Nephron (organoid): ENCODE results near the gene HEMGN.
"Not testable (repeated sequence)": the region's sequence is repeated elsewhere in the genome, so short reads cannot be mapped to it uniquely, and the experiment has no call there.

Source experiments
- H3K27ac Mint-ChIP-seq, 3 experiments: 2 replicates each; pipeline ENCODE4 v1.8.0; 2020; ENCODE audit warnings: mixed read lengths in 3 of 3, mild to moderate bottlenecking in 2 of 3, moderate library complexity in 1 of 3
- H3K27me3 Mint-ChIP-seq: 2 replicates; pipeline ENCODE4 v1.8.0; 2021; ENCODE audit warnings: low read depth, mild to moderate bottlenecking, moderate library complexity, mixed read lengths
- H3K36me3 Mint-ChIP-seq: 2 replicates; pipeline ENCODE4 v1.8.0; 2020; ENCODE audit warnings: low read depth, mixed read lengths
- H3K4me1 Mint-ChIP-seq: 2 replicates; pipeline ENCODE4 v1.8.0; 2020; ENCODE audit warnings: mixed read lengths
- H3K4me3 Mint-ChIP-seq, 3 experiments: 2 replicates each; pipeline ENCODE4 v1.8.0; 2020; ENCODE audit warnings: mild to moderate bottlenecking in 3 of 3, mixed read lengths in 3 of 3, moderate library complexity in 2 of 3
- H3K9me3 Mint-ChIP-seq: 2 replicates; pipeline ENCODE4 v1.8.0; 2020; ENCODE audit warnings: mixed read lengths
- TF ChIP-seq, protein P1 (sequence below), 3 experiments: fragments of 200-600 bp; sonication (generic); IDR thresholded peaks; one replicate each; pipeline ENCODE4 v1.5.0; 2021; ENCODE audit warnings: antibody characterized with exemption in 3 of 3; ENCODE audit not compliant: unreplicated experiment in 3 of 3

Gene HEMGN

DNA sequence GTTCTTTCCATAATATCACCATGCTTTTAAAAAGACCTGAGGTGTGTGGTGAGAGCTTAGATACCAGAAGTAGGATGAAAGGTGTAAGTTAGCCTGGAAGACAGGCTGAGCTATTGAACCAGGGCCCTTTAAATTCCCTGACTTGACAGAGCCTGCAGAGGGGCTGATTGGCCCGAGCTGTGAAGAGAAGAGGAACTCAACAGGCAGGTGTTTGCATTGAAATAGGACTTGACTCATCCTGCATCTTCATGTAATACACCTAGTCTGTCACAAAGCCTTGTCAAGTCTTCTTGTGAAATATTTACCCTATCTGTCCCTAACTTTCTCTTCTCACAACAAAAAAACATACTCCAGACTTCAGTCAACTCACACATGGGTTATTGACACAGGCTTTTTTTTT lies 28.5 kb upstream of the HEMGN start:
- Mint-ChIP-seq H3K4me3 (no peak overlapping the region), H3K4me1 (no peaks in the 10 kb centered on the region), H3K9me3 (no peaks in the 10 kb centered on the region), H3K27me3 (peaks cover 34% of the 10 kb centered on the region), H3K36me3 (no peaks in the 10 kb centered on the region), H3K27ac (no peak overlapping the region)
- TF ChIP-seq, protein P1, sequence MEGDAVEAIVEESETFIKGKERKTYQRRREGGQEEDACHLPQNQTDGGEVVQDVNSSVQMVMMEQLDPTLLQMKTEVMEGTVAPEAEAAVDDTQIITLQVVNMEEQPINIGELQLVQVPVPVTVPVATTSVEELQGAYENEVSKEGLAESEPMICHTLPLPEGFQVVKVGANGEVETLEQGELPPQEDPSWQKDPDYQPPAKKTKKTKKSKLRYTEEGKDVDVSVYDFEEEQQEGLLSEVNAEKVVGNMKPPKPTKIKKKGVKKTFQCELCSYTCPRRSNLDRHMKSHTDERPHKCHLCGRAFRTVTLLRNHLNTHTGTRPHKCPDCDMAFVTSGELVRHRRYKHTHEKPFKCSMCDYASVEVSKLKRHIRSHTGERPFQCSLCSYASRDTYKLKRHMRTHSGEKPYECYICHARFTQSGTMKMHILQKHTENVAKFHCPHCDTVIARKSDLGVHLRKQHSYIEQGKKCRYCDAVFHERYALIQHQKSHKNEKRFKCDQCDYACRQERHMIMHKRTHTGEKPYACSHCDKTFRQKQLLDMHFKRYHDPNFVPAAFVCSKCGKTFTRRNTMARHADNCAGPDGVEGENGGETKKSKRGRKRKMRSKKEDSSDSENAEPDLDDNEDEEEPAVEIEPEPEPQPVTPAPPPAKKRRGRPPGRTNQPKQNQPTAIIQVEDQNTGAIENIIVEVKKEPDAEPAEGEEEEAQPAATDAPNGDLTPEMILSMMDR (IDR thresholded peaks at IDR 0.05; ENCODE audit: unreplicated experiment in 3 of 3): no peak

DNA sequence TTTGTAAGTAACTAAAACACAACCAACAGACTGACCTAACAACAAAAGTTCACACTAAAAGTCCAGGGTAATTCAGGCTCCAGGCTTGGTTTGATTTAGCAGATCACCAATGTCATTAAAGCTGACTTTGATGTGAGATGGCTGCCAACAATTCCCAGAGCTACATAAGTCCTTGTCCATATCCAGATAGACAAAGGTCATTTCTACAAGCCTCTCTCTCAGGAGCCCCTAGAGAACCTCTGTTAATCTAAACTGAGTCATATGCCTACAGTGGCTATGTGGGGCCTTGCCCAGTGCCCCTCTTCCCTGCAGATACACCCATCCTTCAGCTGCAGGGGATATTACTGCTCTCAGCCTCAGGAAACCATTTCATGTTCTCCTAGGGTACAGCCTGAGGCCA lies 26.9 kb upstream of the HEMGN start:
- TF ChIP-seq, protein P1 (IDR thresholded peaks at IDR 0.05; ENCODE audit: unreplicated experiment in 3 of 3): no peak
- H3K36me3 Mint-ChIP-seq: no peaks in the 10 kb centered on the region
- peaks cover 34% of the 10 kb centered on the region for H3K27me3 Mint-ChIP-seq
- no peaks in the 10 kb centered on the region for H3K4me1 Mint-ChIP-seq
- no peak overlapping the region for H3K4me3 Mint-ChIP-seq
- no peak overlapping the region for H3K27ac Mint-ChIP-seq
- H3K9me3 Mint-ChIP-seq: no peaks in the 10 kb centered on the region

- TF ChIP-seq, protein P1 (IDR thresholded peaks at IDR 0.05; ENCODE audit: unreplicated experiment in 3 of 3): no peak
- H3K4me1 Mint-ChIP-seq: no peaks in the 10 kb centered on the region
- no peak overlapping the region for H3K4me3 Mint-ChIP-seq
- peaks cover 27% of the 10 kb centered on the region for H3K27me3 Mint-ChIP-seq
- H3K27ac Mint-ChIP-seq: no peak overlapping the region
- no peaks in the 10 kb centered on the region for H3K36me3 Mint-ChIP-seq
- no peaks in the 10 kb centered on the region for H3K9me3 Mint-ChIP-seq
These were observed 25.3 kb upstream of the HEMGN start for GRCh38 chr9:97963232-97963631.

DNA sequence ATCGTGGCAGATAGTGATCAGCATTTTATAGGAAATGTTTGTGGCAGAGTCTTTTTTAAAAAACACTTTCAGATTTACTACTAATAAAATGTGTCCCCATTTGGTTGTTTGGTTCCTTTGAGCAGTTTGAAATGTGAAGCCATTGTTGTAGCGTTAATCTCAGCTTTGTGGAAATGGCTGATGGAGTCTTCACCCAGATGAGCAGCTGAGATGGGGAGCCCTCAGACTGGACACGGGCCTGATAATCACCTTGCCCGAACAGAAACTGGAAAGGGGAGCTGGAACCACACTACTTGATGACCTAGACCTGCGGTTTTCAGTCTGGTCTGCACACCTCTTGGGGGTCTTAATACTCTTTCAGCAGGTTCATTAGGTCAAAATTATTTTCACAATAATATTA lies 24.6 kb upstream of the HEMGN start:
- Mint-ChIP-seq H3K4me1 (no peaks in the 10 kb centered on the region), H3K27me3 (peaks cover 21% of the 10 kb centered on the region), H3K36me3 (no peaks in the 10 kb centered on the region), H3K27ac (no peak overlapping the region), H3K4me3 (no peak overlapping the region), H3K9me3 (no peaks in the 10 kb centered on the region)
- TF ChIP-seq, protein P1 (IDR thresholded peaks at IDR 0.05; ENCODE audit: unreplicated experiment in 3 of 3): no peak

DNA sequence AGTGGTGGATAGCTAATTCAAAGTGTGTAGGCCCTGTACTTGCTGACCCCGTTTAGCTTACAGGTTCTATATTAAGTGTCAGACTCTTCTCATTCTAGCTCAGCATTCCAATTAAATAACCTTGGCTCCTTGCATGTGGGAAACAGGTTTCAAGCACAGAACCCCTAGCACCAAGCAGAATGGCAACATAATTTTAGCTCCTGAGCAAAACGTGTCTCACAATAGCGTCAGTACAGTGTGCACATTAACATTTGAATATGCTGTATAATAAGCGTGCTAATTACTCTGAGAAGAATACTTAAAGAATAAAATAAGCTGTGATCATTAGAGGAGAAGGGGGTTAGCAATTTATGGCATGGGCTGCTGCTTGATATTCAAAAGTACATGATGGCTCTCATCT lies 24.2 kb upstream of the HEMGN start:
- TF ChIP-seq, protein P1 (IDR thresholded peaks at IDR 0.05; ENCODE audit: unreplicated experiment in 3 of 3): no peak
- H3K9me3 Mint-ChIP-seq: no peaks in the 10 kb centered on the region
- H3K27ac Mint-ChIP-seq: no peak overlapping the region
- no peaks in the 10 kb centered on the region for H3K36me3 Mint-ChIP-seq
- peaks cover 20% of the 10 kb centered on the region for H3K27me3 Mint-ChIP-seq
- no peak overlapping the region for H3K4me3 Mint-ChIP-seq
- H3K4me1 Mint-ChIP-seq: no peaks in the 10 kb centered on the region

DNA sequence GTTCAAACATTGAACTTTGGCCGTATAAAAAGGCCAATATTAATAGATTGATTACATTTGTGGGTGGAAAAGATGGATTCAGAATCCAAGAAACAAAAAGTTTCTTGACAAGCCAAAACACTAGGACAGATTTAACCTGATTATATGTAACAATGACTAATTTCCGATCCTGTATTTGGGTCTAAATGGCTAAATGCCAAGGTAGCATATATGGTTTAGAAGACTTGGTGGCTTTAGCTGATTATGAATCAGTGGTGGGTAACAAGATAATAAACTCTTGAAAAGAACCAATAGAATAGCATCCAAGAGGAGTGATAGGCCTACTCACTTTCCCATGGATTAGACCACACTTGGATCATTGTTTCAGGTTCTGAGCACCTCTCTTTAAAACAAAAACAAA lies 23.4 kb upstream of the HEMGN start:
- Mint-ChIP-seq H3K4me3 (no peak overlapping the region), H3K27ac (no peak overlapping the region)

GRCh38 chr9:97960678-97961328 lies 22.8 kb upstream of the HEMGN start:
- not testable (repeated sequence) for H3K36me3 Mint-ChIP-seq, H3K9me3 Mint-ChIP-seq, H3K4me1 Mint-ChIP-seq, H3K4me3 Mint-ChIP-seq, H3K27ac Mint-ChIP-seq
- peaks cover 20% of the 10 kb centered on the region for H3K27me3 Mint-ChIP-seq

More for the DNA sequence above, 23.4 kb upstream of the HEMGN start:
- Mint-ChIP-seq H3K9me3 (no peaks in the 10 kb centered on the region), H3K27me3 (peaks cover 20% of the 10 kb centered on the region), H3K4me1 (no peaks in the 10 kb centered on the region), H3K36me3 (no peaks in the 10 kb centered on the region)
- TF ChIP-seq, protein P1 (IDR thresholded peaks at IDR 0.05; ENCODE audit: unreplicated experiment in 3 of 3): no peak
